SKM-1 (cell line): Measurements from ENCODE around the gene MARCHF2.
A peak's percentile ranks its signal among the peaks of the same experiment; 100 is the strongest.

Experiments
- DNase-seq: peaks from one replicate; lab custom pipeline; 2025; ENCODE audit not compliant: unreplicated experiment; lab: John Stamatoyannopoulos, UW

The MARCHF2 gene

DNA sequence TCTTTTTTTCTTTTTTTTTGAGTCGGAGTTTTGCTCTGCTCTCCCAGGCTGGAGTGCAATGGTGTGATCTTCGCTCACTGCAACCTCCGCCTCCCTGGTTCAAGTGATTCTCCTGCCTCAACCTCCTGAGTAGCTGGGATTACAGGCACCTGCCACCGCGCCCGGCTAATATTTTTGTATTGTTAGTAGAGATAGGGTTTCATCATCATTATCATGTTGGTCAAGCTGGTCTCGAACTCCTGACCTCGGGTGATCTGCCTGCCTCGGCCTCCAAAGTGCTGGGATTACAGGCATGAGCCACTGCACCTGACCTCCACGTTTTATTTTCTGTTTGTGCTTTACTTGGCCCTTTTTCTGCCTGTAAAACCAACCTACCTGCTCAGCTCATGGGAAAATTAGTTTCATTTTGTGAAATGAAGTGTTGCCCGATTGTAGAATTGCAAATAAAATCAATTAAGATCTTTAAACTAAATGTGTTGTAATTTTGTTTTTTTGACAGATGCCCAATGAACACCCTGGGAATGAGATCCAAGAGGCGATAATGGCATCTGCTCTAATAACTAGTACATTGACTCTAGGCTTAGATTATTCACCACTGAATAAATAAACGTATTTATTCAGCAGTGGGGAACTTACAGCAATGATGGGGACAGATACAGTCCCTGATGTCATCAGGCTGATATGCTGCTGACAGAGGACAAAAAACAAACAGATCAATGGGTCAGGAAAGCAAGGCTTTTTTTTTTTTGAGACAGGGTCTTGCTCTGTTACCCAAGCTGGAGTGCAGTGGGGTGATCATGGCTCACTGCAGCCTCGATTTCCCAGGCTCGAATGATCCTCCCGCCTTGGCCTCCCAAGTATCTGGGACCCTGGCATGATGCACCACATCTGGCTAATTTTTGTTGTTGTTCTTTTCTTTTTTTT is 25.2 kb upstream of the MARCHF2 start:
- DNase-seq, result no peak

DNA sequence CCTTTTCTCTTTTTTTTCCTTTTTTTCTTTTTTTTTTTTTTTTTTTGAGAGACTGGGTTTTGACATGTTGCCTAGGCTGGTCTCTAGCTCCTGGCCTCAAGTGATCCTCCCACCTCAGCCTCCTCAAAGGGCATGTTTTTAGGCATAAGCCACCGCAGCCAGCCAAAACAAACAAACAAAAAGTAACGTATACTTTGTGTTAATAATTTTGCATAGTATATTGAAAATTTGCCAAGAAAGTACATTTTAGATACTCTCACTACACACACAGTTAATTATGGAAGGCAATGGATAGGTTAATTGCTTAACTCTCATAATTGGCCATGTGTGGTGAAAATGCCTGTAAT is 24.5 kb upstream of the MARCHF2 start:
- DNase-seq, result no peak

- peak; percentile 99 for DNase-seq
Observed at GRCh38 chr19:8389891-8390616, 23.1 kb upstream of the MARCHF2 start, which contains the start of gene RAB11B. Gene RAB11B (plus strand): TSS chr19:8390360. CDS start chr19:8390417, 57 bp downstream.

DNA sequence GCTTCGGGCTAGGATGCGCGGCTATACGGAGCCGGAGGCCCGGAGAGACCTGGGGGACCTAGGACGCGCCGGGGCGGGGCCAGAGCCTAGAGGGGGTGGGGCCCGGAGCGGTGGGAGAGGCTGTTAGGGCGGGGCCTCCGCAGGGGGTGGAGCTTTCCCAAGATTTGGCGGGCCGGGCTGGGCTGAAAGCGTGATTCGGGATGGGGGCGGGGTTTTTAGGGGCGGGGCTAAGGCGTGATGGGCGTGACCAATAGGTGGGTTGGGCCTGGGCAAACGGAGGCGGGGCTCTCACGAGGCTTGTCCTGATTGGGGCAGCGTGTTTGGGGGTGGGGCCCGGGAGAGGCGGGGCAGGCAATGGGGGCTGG is 22.5 kb upstream of the MARCHF2 start:
- peak; percentile 69 for DNase-seq

GRCh38 chr19:8391198-8392016 is 21.7 kb upstream of the MARCHF2 start:
- no peak for DNase-seq

DNA sequence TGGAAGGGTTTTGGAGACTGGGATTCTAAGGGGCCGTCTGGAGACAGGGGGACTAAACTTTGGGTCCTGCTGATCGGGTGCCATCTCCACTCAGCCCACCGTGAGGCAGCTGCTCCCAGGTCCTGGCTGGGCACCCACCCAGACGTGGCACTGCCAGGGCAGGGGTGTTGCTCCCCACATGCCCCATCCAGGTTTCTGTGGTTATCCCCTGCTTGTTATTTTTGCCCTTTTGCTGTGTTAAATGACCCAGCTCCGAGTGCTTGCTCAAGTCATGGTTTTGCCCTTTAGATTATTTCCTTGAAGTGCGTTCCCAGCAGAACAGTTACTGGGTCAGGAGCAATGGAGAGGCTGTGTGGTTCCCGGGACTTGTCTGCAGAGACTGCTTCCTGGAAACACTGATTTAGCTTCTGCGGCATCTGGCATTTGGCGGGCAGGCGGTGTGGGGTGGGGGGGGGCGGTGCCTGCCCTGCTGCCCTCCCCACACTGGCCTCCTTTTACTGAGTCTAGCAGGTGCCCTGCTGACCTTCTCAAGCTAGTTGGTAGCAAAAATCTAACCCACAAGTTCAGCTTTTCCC is 21.0 kb upstream of the MARCHF2 start:
- no peak for DNase-seq

DNA sequence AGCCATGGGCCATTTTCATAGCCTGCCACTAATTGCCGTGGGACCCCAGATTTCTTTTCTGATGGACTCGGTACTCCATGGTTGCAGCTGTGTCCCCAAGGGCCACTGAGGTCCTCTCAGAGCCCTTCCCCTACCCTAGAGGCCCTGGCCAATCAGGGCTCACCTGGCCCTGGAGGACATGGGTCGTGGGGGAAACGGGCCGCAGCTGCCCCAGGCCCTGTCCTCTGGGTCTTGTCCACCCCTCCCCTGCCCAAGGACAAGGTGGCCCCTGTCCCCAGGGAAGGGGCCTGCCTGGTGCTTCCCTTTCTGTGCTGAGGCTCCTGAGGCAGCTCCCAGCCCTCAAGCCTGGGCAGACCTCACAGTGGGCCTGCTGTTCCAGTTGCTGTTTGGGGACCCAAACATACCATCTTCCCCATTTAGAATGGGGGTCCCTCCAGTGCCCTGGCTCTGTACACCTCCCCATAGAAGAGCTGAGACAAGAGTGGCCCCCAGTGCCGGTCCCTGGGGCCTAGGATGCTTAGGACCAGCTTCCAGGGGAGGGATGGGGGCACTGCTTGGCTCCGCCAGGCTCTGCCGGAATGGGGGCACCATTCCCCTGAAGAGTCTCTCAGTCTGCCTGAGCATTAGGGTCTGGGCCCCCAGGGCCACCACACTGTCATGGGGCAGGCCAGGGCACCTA is 19.8 kb upstream of the MARCHF2 start:
- no peak for DNase-seq

GRCh38 chr19:8393871-8394250 is 19.2 kb upstream of the MARCHF2 start:
- DNase-seq, result no peak

DNA sequence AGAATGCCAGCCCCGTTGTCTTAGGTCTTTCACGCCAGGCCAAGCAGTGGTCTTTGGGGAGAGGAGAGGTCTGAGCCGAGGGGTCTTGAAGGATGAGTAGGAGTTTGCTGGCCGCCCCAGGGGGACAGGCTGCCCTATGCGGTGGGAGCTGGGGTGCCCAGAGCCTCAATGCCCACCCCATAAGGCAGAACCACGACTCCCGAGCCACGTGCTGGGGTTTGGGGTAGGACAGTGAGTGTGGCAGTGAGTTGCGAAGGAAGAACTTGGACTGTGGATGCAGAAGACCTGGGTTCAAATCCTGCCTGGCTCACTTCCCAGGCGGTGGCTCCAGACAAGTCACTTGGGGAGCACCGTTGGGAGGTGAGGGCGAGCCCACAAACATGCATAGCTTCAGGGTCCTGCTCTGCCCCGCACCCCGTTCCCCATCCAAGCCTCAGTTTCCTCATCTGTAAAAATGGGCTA is 17.5 kb upstream of the MARCHF2 start:
- no peak for DNase-seq

- no peak for DNase-seq
Observed at GRCh38 chr19:8396185-8396562, 16.9 kb upstream of the MARCHF2 start.

DNA sequence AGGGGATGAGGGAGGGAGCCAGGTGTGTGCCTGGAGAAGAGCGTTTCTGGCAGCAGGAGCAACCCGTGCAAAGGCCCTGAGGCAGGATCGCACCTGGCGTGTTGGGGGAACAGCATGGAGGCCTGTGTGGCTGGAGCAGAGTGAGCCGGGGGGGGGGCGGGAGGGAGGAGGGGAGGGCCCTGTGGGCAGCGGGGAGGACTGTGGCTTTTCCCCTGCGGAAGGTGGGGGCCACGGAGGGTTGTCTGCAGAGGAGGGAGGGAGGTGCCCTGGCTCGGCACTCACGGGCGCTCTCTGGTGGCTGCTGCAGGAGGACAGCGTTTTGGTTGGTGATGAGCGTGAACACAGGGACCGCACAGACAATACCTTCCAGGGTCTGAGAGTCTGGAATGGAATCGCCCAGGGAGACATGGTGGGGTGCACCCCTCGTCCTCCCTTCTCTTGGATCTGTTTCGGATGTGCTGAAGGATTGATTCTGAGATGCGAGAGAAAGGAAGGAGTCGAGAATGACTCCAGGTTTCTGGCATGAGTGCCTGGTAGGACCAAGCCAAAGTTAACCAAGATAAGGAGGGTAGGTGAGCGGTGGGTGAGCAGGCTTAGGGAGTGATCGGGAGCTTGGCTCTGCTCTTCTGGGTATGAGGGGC is 16.4 kb upstream of the MARCHF2 start:
- peak; percentile 63 for DNase-seq

- no peak for DNase-seq
Observed at GRCh38 chr19:8397271-8397670, 15.8 kb upstream of the MARCHF2 start.

DNA sequence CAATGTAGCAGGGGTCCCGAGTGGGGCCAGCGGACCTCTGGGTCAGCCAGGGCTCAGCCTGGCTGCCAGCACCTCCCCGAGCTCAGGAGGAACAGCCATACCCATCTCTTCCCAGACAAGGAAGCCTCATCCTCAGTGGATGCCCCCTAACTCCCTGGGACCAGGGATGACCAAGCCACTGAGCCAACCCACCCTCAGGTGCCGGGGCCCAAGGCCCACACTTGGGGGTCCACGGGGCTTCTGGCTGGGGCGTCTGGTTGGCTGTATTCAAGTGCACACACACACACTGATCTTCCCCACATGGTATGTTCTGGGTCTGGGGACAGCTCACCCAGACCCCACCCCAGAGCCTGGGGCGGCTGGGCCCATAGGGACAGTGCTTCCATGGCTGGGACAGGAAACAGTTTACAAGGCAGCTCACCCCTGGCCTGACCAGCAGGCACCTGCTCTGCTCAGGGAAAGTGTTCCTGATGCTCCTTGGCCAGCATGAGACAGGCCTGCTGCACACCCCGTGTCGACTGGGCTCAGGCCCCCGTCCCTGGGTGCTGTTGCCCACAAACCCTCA is 15.3 kb upstream of the MARCHF2 start:
- DNase-seq, result no peak

- no peak for DNase-seq
Observed at GRCh38 chr19:8398311-8398771, 14.8 kb upstream of the MARCHF2 start.

GRCh38 chr19:8399681-8400188 is 13.4 kb upstream of the MARCHF2 start:
- DNase-seq, result no peak

DNA sequence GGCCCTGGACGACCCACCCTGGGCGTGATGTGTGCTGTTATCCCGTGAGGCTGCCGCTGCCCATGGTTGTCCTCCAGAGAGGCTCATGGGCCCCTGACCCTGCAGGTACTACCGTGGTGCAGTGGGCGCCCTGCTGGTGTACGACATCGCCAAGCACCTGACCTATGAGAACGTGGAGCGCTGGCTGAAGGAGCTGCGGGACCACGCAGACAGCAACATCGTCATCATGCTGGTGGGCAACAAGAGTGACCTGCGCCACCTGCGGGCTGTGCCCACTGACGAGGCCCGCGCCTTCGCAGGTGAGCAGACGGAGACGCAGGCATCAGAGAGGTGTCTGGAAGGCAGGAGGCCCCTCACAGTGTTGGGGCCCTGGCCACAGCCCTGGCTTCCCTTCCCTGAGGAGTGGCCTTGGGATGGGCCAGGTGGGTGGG is 11.1 kb upstream of the MARCHF2 start:
- DNase-seq, result no peak

DNA sequence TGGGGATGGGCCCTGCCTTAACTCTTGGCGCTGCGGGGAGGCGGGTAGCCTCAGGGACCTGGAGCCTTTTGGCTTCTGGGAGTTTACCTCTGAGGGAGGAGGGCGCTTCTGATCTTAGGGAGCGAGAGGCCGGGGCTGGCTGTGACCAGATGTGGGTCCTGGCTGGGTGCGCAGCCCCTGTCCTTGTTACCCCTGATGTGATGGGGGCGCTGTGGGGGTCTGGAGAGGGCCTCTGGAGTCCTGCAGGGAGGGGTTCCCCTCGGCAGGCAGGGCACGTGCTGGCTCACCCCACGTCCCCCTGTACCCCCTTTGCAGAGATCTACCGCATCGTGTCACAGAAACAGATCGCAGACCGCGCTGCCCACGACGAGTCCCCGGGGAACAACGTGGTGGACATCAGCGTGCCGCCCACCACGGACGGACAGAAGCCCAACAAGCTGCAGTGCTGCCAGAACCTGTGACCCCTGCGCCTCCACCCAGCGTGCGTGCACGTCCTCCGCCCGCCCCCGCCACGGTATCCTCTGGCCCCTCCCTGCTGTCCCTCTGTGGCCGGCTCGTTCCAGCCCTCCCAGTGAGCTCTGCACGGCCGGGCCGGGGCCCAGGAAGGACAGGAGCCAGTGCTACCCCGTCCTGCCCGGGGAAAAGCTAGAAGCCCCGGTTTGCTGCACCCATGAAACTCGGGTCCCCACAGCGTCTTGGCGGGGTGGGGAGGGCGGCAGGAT is 9.8 kb upstream of the MARCHF2 start:
- no peak for DNase-seq

DNA sequence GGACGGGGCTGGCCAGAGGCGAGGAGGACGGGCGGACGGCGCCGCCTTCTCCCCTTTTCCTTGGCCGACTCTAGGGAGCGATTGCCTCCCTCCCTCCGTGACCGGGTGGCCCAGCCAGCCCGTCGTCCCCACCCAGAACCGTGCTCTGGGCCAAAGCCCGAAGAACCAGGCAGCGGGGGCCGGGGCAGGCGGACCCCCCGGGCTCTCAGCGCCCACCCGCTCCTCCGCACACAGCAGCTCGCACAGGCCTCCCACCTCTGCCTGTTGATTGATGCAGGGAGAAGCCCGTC is 9.3 kb upstream of the MARCHF2 start:
- no peak for DNase-seq
